SK-N-SH (cell line): Measurements from ENCODE around the gene RBM38.

Experiments used
- EP300 ChIP-seq, 2 experiments: IDR thresholded peaks; 2 replicates each; pipeline versions ENCODE4 v1.4.0 to v1.6.1; 2012; ENCODE audit warnings: borderline replicate concordance in 1 of 2, low read depth in 1 of 2, low read length in 1 of 2
- EZH2phosphoT487 ChIP-seq: fragments of 200-600 bp; sonication (generic); IDR thresholded peaks from 2 replicates; pipeline ENCODE4 v1.6.1; 2017; ENCODE audit warnings: low read depth, mixed run types, mild to moderate bottlenecking, antibody characterized with exemption, moderate library complexity, borderline replicate concordance
- JUND ChIP-seq: IDR thresholded peaks from 2 replicates; pipeline ENCODE4 v1.4.0; 2012
- POLR2AphosphoS5 ChIP-seq: IDR thresholded peaks from 2 replicates; pipeline ENCODE4 v1.6.1; 2012; ENCODE audit warnings: low read depth, low read length
- RXRA ChIP-seq: IDR thresholded peaks from 2 replicates; pipeline ENCODE4 v1.4.0; 2012; ENCODE audit warnings: low read depth, mild to moderate bottlenecking, borderline replicate concordance
- SIN3A ChIP-seq: IDR thresholded peaks from 2 replicates; pipeline ENCODE4 v1.6.1; 2012; ENCODE audit warnings: low read depth, mild to moderate bottlenecking, low read length, moderate library complexity, borderline replicate concordance
- TF ChIP-seq, protein P1 (sequence below): fragments of 200-600 bp; sonication (generic); IDR thresholded peaks from 2 replicates; pipeline ENCODE4 v1.6.1; 2017; ENCODE audit warnings: antibody characterized with exemption, mild to moderate bottlenecking, moderate library complexity
- TF ChIP-seq, protein P2 (sequence below): fragments of 150-350 bp; IDR thresholded peaks from 2 replicates; pipeline ENCODE4 v1.6.1; 2016; ENCODE audit warnings: mild to moderate bottlenecking, low read depth, low read length

DNA sequence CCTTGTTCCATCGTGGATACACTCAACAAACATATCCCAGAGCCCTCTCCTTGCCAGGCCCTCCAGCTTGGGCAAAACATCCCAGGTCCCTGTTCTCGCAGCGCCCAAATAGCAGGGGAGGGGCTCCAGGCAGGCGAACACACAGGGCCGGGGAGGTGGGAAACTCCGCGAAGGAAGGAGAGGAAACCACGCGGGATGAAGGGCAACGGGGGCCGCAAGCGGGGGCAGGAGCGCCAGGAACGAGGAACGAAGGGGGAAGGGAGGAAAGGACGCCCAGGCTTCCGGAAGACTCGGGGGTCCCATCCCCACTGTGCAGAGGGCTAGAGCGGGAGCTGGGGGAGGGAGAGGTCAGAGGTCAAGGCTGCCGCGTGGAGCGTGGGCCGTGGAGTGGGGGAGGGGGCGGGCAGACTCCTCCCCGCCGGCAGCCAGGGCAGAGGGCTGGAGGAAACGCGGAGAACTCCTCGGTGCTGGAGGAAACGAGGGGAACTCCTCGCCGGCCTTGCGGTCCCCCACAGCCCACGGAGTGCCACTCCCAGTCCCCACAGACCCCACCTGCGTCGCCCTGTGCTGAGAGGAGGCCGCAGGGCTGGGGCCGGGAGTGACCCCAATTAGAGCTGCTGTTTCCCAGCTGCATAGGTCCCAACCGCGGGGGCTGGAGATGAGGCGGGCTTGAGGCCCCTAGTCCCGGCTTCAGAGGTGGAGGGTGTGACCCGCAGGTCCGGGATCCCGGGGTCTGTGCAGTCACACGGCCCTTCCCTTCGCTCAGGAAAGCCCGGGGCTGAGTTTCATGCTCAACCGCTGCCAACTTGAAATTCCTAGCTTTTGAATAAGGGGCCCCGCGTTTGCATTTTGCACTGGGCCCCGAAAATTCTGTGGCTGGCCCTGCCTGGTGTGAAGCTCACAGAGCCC is 1.2 kb upstream of the RBM38 start:
- TF ChIP-seq, protein P1, sequence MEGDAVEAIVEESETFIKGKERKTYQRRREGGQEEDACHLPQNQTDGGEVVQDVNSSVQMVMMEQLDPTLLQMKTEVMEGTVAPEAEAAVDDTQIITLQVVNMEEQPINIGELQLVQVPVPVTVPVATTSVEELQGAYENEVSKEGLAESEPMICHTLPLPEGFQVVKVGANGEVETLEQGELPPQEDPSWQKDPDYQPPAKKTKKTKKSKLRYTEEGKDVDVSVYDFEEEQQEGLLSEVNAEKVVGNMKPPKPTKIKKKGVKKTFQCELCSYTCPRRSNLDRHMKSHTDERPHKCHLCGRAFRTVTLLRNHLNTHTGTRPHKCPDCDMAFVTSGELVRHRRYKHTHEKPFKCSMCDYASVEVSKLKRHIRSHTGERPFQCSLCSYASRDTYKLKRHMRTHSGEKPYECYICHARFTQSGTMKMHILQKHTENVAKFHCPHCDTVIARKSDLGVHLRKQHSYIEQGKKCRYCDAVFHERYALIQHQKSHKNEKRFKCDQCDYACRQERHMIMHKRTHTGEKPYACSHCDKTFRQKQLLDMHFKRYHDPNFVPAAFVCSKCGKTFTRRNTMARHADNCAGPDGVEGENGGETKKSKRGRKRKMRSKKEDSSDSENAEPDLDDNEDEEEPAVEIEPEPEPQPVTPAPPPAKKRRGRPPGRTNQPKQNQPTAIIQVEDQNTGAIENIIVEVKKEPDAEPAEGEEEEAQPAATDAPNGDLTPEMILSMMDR: no peak
- TF ChIP-seq SIN3A (no peak), RXRA (no peak), POLR2AphosphoS5 (no peak), EP300 (IDR thresholded peaks at IDR 0.05; ENCODE audit: borderline replicate concordance in 1 of 2, low read depth in 1 of 2, low read length in 1 of 2) (no peak), JUND (no peak), EZH2phosphoT487 (no peak)
- TF ChIP-seq, protein P2, sequence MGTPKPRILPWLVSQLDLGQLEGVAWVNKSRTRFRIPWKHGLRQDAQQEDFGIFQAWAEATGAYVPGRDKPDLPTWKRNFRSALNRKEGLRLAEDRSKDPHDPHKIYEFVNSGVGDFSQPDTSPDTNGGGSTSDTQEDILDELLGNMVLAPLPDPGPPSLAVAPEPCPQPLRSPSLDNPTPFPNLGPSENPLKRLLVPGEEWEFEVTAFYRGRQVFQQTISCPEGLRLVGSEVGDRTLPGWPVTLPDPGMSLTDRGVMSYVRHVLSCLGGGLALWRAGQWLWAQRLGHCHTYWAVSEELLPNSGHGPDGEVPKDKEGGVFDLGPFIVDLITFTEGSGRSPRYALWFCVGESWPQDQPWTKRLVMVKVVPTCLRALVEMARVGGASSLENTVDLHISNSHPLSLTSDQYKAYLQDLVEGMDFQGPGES: no peak
